ENCODE results near the gene TMCC2. TPM values are rescaled to one million over a fixed set of nuclear protein-coding genes. Genes with fewer than 3 reads are reported as not detected.

The TMCC2 gene
- polyA plus RNA-seq, 6 donors from 2014 or later, result 0.12 to 0.77 (median 0.50) TPM; not detected in 1

DNA sequence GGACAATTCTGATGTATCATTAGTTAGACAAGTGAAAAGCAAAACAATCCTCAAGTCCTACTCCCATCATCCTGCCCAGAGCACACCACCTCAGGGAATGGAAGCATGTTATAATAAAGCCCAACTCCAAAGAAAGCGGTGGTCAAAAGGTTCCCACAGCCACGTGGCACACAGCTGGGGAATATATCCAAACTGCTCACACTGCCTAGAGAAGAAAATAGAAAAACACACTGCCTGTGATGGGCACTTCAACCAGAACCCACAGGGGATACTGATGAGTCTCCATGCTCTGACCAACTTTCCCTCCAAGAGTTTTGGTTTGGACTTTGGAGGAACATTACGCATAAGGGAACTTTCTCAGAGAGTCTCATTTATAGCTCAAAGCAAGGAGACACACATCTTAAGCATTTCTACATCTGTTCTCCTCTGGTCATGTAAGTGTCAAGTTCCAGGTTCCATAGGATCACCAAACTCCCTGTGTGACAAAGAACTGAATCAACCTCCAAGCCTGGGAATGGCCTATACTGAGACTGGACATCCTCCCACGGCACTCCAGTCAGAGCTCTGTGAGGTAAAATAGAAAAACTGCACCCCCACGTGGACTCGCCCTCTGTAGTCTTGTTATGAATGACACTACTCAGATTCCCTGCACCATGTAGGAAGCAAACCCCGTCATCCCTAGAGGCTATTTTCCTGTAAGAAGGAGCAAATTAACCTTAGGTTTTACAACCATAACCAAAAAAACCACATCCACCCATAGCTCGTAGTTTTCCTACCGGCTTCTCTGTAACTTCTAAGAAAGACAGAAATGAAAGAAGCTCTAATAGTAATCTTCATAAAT, 28.4 kb upstream of the TMCC2 start:
- H3K36me3 Mint-ChIP-seq, result no peaks in the 10 kb centered on the region
- no peaks in the 10 kb centered on the region for H3K9me3 Mint-ChIP-seq
- DNase-seq (no peak), ATAC-seq (ENCODE audit: low read depth in 2 of 2) (no peak)
- peak overlapping the region in 1 of 6 donors; percentile 71 for H3K27ac Mint-ChIP-seq
- no peak overlapping the region for H3K4me3 Mint-ChIP-seq
- no peaks in the 10 kb centered on the region for H3K27me3 Mint-ChIP-seq
- H3K4me1 Mint-ChIP-seq, result peaks cover 15 to 26% (median 20%) of the 10 kb centered on the region in 3 donors

DNA sequence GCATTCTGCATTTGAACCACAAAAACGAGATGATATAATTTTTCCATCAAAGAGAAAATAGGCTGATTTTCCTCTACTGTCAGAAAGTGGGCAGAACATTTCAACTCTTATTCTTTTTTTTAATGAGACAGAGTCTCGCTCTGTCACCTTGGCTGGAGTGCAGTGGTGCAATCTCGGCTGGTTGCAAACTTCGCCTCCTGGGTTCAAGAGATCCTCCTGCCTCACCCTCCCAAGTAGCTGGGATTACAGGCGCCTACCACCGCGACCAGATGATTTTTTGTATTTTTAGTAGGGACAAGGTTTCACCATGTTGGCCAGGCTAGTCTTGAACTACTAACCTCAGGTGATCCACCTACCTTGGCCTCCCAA, 27.8 kb upstream of the TMCC2 start:
- ATAC-seq (ENCODE audit: low read depth in 2 of 2) (no peak), DNase-seq (no peak)
- Mint-ChIP-seq H3K4me3 (no peak overlapping the region), H3K9me3 (no peaks in the 10 kb centered on the region), H3K27me3 (no peaks in the 10 kb centered on the region), H3K4me1 (peaks cover 19 to 32% (median 20%) of the 10 kb centered on the region in 3 donors), H3K27ac (no peak overlapping the region), H3K36me3 (no peaks in the 10 kb centered on the region)

DNA sequence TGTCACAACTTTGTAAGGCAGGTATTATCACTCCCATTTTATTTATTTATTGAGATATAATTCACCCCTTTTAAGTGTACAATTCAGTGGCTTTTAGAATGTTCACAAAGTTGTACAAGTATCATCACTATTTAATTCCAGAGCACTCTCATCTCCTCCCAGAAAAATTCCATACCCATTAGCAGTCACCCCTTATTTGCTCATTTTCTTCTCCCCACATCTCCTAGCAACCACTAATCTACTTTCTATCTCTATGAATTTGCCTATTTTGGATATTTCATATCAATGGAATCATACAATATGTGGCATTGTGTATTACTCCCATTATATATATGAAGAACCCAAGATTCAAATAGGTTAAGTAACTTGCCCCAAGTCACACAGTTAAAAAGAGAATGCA, 23.2 kb upstream of the TMCC2 start:
- H3K27me3 Mint-ChIP-seq, result no peaks in the 10 kb centered on the region
- H3K36me3 Mint-ChIP-seq, result no peaks in the 10 kb centered on the region
- ATAC-seq (ENCODE audit: low read depth in 2 of 2) (no peak), DNase-seq (no peak)
- H3K9me3 Mint-ChIP-seq, result no peaks in the 10 kb centered on the region
- H3K4me3 Mint-ChIP-seq, result no peak overlapping the region
- peaks cover 11 to 26% (median 15%) of the 10 kb centered on the region in 3 donors for H3K4me1 Mint-ChIP-seq
- no peak overlapping the region for H3K27ac Mint-ChIP-seq

DNA sequence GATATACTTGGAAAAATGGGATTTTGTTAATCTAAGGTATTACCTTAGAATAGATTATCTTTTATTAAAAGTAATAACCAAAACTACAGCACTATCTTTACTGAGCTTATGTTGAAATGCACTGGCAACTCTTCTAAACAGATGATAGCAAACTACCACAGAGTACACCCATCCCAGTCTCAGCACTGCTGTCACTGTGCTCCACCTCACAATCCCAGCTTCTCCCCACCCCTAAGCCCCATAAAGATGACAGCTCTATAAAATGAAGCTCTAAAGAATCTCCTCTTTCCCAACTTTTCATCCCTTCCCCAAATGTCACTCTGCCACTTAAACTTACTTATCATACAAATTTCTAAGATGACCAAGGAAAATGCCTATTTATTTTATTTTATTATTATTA, 22.7 kb upstream of the TMCC2 start:
- no peak for ATAC-seq (ENCODE audit: low read depth in 2 of 2)
- no peak for DNase-seq
- Mint-ChIP-seq H3K27ac (peak overlapping the region in 3 of 6 donors; percentile 2 to 53 (median 37)), H3K36me3 (no peaks in the 10 kb centered on the region), H3K4me1 (peaks cover 12 to 24% (median 16%) of the 10 kb centered on the region in 3 donors), H3K27me3 (no peaks in the 10 kb centered on the region), H3K4me3 (no peak overlapping the region), H3K9me3 (no peaks in the 10 kb centered on the region)

DNA sequence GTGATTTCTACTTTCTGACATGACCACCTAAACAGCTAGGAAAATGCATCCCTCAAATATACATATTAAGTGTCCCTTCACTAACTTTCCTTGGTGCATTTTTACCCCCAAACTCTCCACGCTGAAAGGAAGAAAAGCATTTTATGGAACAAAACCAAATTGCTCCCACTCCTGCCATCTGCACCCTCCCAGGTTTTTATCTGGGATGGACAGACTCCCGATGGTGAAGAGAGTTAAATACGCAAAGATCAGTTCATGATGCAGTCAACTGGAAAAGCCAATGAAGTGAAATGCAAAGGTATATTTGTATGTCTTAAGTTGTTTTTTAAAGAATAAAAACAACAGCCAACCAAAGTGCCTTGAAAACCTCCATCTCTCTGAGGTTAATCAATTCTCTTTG, 18.9 kb upstream of the TMCC2 start:
- no peak for ATAC-seq (ENCODE audit: low read depth in 2 of 2)
- no peaks in the 10 kb centered on the region for H3K27me3 Mint-ChIP-seq
- H3K9me3 Mint-ChIP-seq, result no peaks in the 10 kb centered on the region
- H3K36me3 Mint-ChIP-seq, result no peaks in the 10 kb centered on the region
- H3K4me3 Mint-ChIP-seq, result peak overlapping the region in 2 of 8 donors; percentile 6 to 78
- H3K27ac Mint-ChIP-seq, result no peak overlapping the region
- H3K4me1 Mint-ChIP-seq, result peaks cover 24 to 45% (median 27%) of the 10 kb centered on the region in 3 donors
- no peak for DNase-seq

DNA sequence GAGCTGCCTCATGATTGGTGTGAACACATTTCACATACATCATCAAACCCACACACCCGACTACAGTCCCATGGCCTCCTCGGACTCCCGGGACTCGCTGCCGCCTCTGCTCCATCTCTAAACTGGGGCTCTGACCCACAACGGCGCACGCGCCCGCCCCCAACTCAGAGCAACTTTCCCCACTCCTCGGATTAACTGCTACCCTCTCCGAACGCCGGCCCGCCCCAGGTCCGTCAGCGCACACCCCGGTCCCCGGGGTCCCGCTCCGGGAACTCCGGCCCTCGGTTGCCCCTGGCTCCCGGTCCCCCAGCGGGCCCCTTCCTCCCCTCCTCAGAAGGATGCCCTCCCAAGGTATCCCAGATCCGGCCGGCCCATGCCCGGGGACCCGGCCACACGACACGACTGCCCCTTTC, 17.0 kb upstream of the TMCC2 start:
- Mint-ChIP-seq H3K9me3 (no peaks in the 10 kb centered on the region), H3K36me3 (no peaks in the 10 kb centered on the region), H3K4me3 (peak overlapping the region; percentile 93 to 98 (median 97)), H3K27me3 (no peaks in the 10 kb centered on the region), H3K27ac (peak overlapping the region; percentile 69 to 98 (median 91)), H3K4me1 (peaks cover 20 to 36% (median 35%) of the 10 kb centered on the region in 3 donors)
- ATAC-seq (ENCODE audit: low read depth in 2 of 2), result no peak
- DNase-seq, result no peak

DNA sequence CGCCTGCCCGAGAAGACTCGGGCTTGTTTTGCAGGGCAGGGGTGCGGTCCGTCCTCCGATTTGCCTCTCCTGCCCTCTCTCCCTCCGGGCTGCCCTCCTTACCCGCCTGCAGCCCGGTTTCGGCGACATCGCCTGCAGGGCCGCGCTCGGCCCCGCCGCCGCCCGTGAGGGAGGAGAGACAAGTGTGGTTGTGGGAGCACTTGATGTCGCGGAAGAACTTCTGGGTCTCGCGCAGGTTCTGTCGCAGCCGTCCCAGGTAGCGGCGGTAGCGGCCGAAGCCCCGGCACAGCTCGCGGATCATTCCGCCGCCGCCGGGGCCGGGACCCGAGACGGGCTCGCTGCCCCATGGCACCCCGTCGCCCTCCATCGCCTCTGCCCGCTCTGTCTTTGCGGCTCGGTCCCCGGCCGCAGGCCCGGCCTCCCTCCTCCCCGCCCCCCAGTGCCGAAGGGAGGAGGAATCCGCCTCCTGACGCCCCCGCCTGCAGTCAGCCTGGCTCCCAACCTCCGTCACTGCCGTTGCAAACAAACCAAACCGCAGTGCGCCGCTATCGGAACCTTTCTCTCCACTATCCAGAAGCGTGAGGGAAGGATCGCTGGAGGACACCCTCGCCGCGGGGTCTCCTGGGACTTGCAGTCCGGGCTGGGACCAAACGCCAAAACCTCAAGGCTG, 16.4 kb upstream of the TMCC2 start, which contains the start of gene DSTYK:
TSS of gene DSTYK (minus strand) at position 534 of the 670 bp plus-strand sequence. CDS start at position 367, 167 bp downstream.
- Mint-ChIP-seq H3K9me3 (no peaks in the 10 kb centered on the region), H3K27ac (peak within 1 kb of the TSS; percentile 95 to 99 (median 98)), H3K4me1 (peaks cover 20 to 36% (median 35%) of the 10 kb centered on the region in 3 donors), H3K36me3 (no peaks in the 10 kb centered on the region), H3K4me3 (peak within 1 kb of the TSS; percentile 93 to 98 (median 97)), H3K27me3 (no peaks in the 10 kb centered on the region)
- DNase-seq (peak; percentile 88), ATAC-seq (ENCODE audit: low read depth in 2 of 2) (peak; percentile 75 to 83)

DNA sequence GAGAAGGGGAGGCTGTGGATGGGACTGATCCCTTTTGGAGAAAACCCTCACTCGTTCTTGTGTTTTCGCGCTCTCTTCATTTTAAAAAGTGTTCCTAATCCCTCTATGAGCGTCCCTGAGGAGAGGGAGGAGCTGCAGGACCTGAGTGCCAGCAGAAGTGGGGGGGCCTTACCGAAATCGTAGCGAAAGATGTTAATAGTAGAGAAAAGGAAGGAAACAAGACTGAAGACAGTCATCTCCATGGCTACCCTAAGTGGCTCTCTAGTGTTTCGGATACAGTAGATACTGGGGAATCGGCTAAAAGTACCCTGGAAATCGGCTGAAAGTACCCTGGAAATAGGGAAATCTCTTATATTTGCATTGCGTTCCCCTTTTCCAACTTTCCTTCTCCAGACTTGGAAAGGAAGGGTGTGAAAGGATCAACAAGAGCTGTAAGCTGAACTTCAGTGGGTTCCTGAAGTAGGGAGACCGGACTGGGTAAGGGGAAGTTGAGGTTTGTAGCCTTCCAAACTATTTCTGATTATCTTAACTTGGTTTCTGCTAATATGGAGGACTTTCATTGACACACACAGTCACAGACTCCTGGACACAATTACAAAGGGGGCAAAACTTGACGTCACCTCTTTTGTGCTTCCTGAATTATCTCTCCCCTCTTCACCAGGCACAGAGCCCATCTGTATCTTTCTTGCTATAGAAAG, 15.8 kb upstream of the TMCC2 start:
- ATAC-seq (ENCODE audit: low read depth in 2 of 2) (peak; percentile 61 to 65), DNase-seq (no peak)
- no peaks in the 10 kb centered on the region for H3K36me3 Mint-ChIP-seq
- H3K27me3 Mint-ChIP-seq, result no peaks in the 10 kb centered on the region
- H3K27ac Mint-ChIP-seq, result peak overlapping the region; percentile 95 to 99 (median 98)
- H3K4me3 Mint-ChIP-seq, result peak overlapping the region; percentile 93 to 98 (median 97)
- peaks cover 20 to 36% (median 35%) of the 10 kb centered on the region in 3 donors for H3K4me1 Mint-ChIP-seq
- H3K9me3 Mint-ChIP-seq, result no peaks in the 10 kb centered on the region

DNA sequence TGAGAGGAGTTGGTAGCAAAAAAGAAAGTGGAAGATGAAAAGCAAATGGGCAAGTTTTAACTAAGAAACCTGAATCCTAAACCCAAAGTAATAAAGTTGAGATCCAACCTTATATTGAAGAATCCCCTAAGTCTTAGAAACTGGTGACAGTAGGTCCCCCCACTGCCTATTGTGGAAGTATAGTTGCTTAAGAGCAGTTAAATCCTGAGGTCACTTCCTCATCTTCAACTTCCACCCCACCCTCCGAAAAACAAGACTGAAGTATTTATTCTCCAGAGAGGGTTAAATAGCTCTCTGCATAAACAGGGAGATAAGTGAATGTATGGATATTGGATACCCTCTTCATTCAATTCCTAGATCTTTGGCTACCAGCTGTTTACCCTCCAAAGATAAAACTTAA, 13.0 kb upstream of the TMCC2 start:
- peak overlapping the region in 2 of 6 donors; percentile 66 to 80 for H3K27ac Mint-ChIP-seq

DNA sequence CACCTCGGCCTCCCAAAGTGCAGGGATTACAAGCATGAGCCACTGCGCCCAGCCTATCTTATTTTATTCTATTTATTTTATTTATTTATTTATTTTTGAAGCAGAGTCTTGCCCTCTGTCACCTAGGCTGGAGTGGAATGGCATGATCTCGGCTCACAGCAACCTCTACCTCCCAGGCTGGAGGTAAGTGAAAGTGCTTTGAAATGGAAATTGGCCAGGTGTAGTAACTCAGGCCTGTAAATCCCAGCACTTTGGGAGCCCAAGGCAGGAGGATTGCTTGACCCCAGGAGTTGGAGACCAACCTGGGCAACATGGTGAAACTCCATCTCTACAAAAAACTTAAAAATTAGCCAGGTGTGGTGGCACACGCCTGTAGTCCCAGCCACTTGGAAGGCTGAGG, 11.2 kb upstream of the TMCC2 start:
- Mint-ChIP-seq H3K27ac (no peak overlapping the region), H3K4me1 (peaks cover 9 to 19% (median 10%) of the 10 kb centered on the region in 3 donors), H3K27me3 (peaks cover 0 to 6% (median 0%) of the 10 kb centered on the region in 3 donors), H3K4me3 (no peak overlapping the region), H3K36me3 (no peaks in the 10 kb centered on the region), H3K9me3 (no peaks in the 10 kb centered on the region)
- ATAC-seq (ENCODE audit: low read depth in 2 of 2) (no peak), DNase-seq (no peak)

More for the DNA sequence above, 13.0 kb upstream of the TMCC2 start:
- Mint-ChIP-seq H3K36me3 (no peaks in the 10 kb centered on the region), H3K27me3 (peaks cover 0 to 6% (median 0%) of the 10 kb centered on the region in 3 donors), H3K4me1 (peaks cover 20 to 31% (median 29%) of the 10 kb centered on the region in 3 donors), H3K4me3 (no peak overlapping the region), H3K9me3 (no peaks in the 10 kb centered on the region)
- no peak for ATAC-seq (ENCODE audit: low read depth in 2 of 2)
- no peak for DNase-seq

DNA sequence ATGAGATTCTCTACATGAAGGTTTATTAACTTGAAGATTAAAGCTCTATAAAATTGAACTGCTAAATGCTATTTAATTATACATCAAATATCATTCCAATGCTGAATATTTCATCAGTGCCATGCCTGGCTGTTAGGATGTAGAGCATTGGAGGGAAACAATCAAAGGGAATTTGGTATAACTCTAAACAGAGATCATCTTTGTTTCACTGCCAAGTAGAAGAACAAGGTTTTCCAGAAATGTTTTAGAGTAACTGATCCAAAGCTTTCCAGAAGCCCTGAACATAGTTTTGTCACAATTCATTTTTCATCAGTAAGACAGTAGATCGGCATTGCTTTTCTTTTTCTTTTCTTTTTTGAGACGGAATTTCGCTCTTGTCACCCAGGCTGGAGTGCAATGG, 10.3 kb upstream of the TMCC2 start:
- DNase-seq, result no peak
- Mint-ChIP-seq H3K4me1 (peaks cover 2 to 11% (median 5%) of the 10 kb centered on the region in 3 donors), H3K27ac (no peak overlapping the region), H3K4me3 (no peak overlapping the region), H3K9me3 (no peaks in the 10 kb centered on the region), H3K27me3 (peaks cover 0 to 6% (median 0%) of the 10 kb centered on the region in 3 donors), H3K36me3 (no peaks in the 10 kb centered on the region)
- no peak for ATAC-seq (ENCODE audit: low read depth in 2 of 2)

DNA sequence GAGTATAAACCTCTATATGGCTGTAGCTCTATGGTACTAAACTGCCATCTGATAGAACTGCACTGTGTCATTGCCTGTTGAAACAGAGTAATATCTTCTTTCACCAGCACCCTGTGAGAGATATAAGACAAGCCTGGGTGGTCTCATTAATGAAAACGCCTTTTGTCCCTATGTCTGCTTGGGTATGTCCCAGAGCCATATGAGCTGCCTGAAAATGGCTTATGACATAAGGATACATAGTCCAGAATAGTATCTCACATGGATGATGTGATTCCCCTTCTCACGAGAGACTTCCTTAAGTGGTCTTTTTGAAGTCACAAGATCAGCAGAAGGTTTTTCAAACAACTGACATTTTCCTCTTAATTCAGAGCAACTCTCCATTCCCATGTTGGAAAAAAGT, 7.3 kb upstream of the TMCC2 start:
- Mint-ChIP-seq H3K36me3 (no peaks in the 10 kb centered on the region), H3K4me1 (no peaks in the 10 kb centered on the region), H3K27ac (no peak overlapping the region), H3K4me3 (no peak overlapping the region), H3K9me3 (no peaks in the 10 kb centered on the region), H3K27me3 (peaks cover 7 to 15% (median 14%) of the 10 kb centered on the region in 3 donors)
- no peak for ATAC-seq (ENCODE audit: low read depth in 2 of 2)
- DNase-seq, result no peak

DNA sequence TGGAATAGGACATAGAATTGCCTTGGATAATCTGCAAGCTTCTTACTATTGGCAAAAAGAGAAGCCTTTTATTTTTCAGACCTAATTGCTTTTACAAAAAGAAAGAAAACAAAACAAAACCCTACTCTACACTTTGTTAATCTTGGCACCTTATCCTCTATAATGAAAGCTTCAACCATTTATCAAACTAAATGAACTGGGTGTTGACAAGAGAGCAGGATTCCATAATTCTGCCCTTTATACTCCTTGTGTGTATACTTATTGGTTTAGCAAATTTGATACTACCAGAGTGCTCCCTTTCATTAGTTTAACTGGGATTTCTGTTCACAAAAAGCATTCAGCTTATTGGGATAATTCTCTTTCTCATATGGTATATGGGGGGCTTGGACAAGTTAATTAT, 3.0 kb upstream of the TMCC2 start:
- ATAC-seq (ENCODE audit: low read depth in 2 of 2), result no peak
- H3K27me3 Mint-ChIP-seq, result peaks cover 18 to 30% (median 28%) of the 10 kb centered on the region in 3 donors

More for the DNA sequence above, 3.0 kb upstream of the TMCC2 start:
- no peak for DNase-seq
- Mint-ChIP-seq H3K4me1 (peaks cover 15 to 25% (median 20%) of the 10 kb centered on the region in 3 donors), H3K27ac (no peak overlapping the region), H3K9me3 (no peaks in the 10 kb centered on the region), H3K36me3 (no peaks in the 10 kb centered on the region), H3K4me3 (no peak overlapping the region)

Measured in naive B cell (primary cell).